HepG2 (cell line): Measurements from ENCODE around the gene FASTKD1. TPM values are rescaled to one million over a fixed set of nuclear protein-coding genes. Genes with fewer than 3 reads are reported as not detected.

Experiments used
- CREB3 ChIP-seq: sonication (generic); formaldehyde crosslinking; IDR thresholded peaks from 2 replicates; pipeline ENCODE4 v1.5.0; 2020; ENCODE audit warnings: missing genetic modification reagents
- GLMP ChIP-seq: sonication (generic); formaldehyde crosslinking; IDR thresholded peaks from 2 replicates; pipeline ENCODE4 v1.9.0; 2021; ENCODE audit warnings: missing genetic modification reagents, mild to moderate bottlenecking, borderline replicate concordance
- NCOR1 ChIP-seq: fragments of 200-600 bp; sonication (generic); IDR thresholded peaks from 2 replicates; pipeline ENCODE4 v1.7.0; 2017; ENCODE audit warnings: antibody characterized with exemption, low read length, borderline replicate concordance
- NFATC3 ChIP-seq: sonication (generic); formaldehyde crosslinking; IDR thresholded peaks from 2 replicates; pipeline ENCODE4 v1.5.1; 2020; ENCODE audit warnings: mild to moderate bottlenecking, missing genetic modification reagents
- PAXIP1 ChIP-seq: sonication (generic); formaldehyde crosslinking; conservative IDR thresholded peaks from 2 replicates; pipeline ENCODE4 v1.4.0; 2020; ENCODE audit warnings: mild to moderate bottlenecking, missing genetic modification reagents, moderate library complexity
- ZFP82 ChIP-seq: sonication (generic); formaldehyde crosslinking; IDR thresholded peaks from 2 replicates; pipeline ENCODE4 v1.5.1; 2020; ENCODE audit warnings: mild to moderate bottlenecking, missing genetic modification reagents, borderline replicate concordance
- ZKSCAN1 ChIP-seq: fragments of 150-350 bp; IDR thresholded peaks from 2 replicates; pipeline ENCODE4 v1.6.1; 2014; ENCODE audit warnings: low read length
- ZNF569 ChIP-seq: sonication (generic); formaldehyde crosslinking; IDR thresholded peaks from 2 replicates; pipeline ENCODE4 v1.5.0; 2020; ENCODE audit warnings: mild to moderate bottlenecking, missing genetic modification reagents, moderate library complexity, borderline replicate concordance
- ZNF660 ChIP-seq: sonication (generic); formaldehyde crosslinking; IDR thresholded peaks from 2 replicates; pipeline ENCODE4 v1.5.1; 2020; ENCODE audit warnings: mild to moderate bottlenecking, low read depth, missing genetic modification reagents, borderline replicate concordance
- ZNF737 ChIP-seq: sonication (generic); formaldehyde crosslinking; IDR thresholded peaks from 2 replicates; pipeline ENCODE4 v1.5.0; 2020; ENCODE audit warnings: missing genetic modification reagents, mild to moderate bottlenecking, borderline replicate concordance
- ZNF891 ChIP-seq: sonication (generic); formaldehyde crosslinking; IDR thresholded peaks from 2 replicates; pipeline ENCODE4 v1.5.0; 2020; ENCODE audit warnings: mild to moderate bottlenecking, missing genetic modification reagents
- ZSCAN22 ChIP-seq: sonication (generic); formaldehyde crosslinking; IDR thresholded peaks from 2 replicates; pipeline ENCODE4 v1.4.0; 2020; ENCODE audit warnings: mild to moderate bottlenecking, missing genetic modification reagents
- polyA plus RNA-seq, 8 experiments: library from polyadenylated mRNA; depleted of rRNA in 3 of 8; stranded (reverse) in 7 of 8; unstranded in 1 of 8; fragments of >200 nt; fragmentation: Illumina TruSeq in 4 of 8; extraction: Trizol in 4 of 8; gene quantifications; 2 replicates each; pipeline versions ENCODE4 v1.2.1 to v1.2.3, GENCODE V29; 2011 to 2016; ENCODE audit warnings: low read depth in 4 of 8, missing spikeins in 1 of 8, mixed read lengths in 1 of 8; ENCODE audit not compliant: insufficient read depth in 1 of 8
- total RNA-seq, 5 experiments: library from RNA; depleted of rRNA; stranded (reverse); fragments of >200 nt; fragmentation: Illumina TruSeq; extraction: Trizol; gene quantifications; 2 replicates each; pipeline ENCODE4 v1.2.3, GENCODE V29; 2016; ENCODE audit warnings: low read depth in 1 of 5

Gene FASTKD1
- total and polyA plus RNA-seq, 2 of the 13 experiments (the other 11 are each of a cell fraction or from before 2014, with no cell fraction given): 35.0 to 38.0 TPM

GRCh38 chr2:169585673-169586072 is 12.0 kb upstream of the FASTKD1 start (continued):
- TF ChIP-seq PAXIP1 (0 out of 2 replicates have a peak, but pooled peaks have one; percentile 1), NFATC3 (CRISPR knock-in tag) (no peak), ZKSCAN1 (no peak), ZNF569 (no peak), NCOR1 (peak; percentile 53; the same call in 1 of the 2 replicates), ZNF891 (no peak), ZNF737 (CRISPR knock-in tag) (no peak), GLMP (CRISPR knock-in tag) (no peak), ZSCAN22 (CRISPR knock-in tag) (no peak), ZNF660 (no peak), ZFP82 (CRISPR knock-in tag) (no peak), CREB3 (CRISPR knock-in tag) (no peak)
- TF ChIP-seq, all 625 proteins: peak for 5
